Measurements from ENCODE around the gene ADNP2. TPM values are rescaled to one million over a fixed set of nuclear protein-coding genes. Genes with fewer than 3 reads are reported as not detected.

The ADNP2 gene
- total and polyA plus RNA-seq, 2 of the 13 experiments (the other 11 are each of a cell fraction or from before 2014, with no cell fraction given) = 10.8 to 25.5 TPM

DNA sequence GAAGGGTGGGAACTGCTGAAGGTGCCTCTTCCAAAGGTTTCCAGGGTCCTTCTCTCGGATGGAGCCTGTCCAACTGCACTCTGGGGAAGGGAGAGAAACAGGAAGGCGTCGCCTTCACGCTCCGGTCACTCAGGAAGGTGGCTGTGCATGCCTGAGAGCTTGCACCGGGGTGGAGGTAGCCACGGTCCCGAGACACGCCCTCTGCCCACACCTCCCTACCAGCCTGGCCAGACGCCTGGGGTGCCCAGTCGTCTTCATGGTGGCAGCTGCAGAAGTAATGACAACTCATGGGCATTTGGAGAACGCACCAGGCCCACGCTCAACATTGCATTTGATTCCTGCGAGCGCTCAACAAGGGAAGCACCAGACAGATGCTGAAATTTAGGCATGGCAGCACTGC, 59.9 kb downstream of the ADNP2 start:
- ChIA-PET POLR2A (no interaction called here), CTCF (ENCODE audit: low intra/inter-chr PET ratio, low total read pairs) (no interaction called here)
- Histone ChIP-seq H3K9ac (ENCODE audit: insufficient read depth, low read depth, low read length) (no peak overlapping the region), H3K79me2 (ENCODE audit: insufficient read depth, low read length) (no peaks in the 10 kb centered on the region), H3K4me2 (ENCODE audit: low read depth, low read length) (no peak overlapping the region), H3K9me3 (ENCODE audit: low read length) (peaks cover 8% of the 10 kb centered on the region), H4K20me1 (ENCODE audit: insufficient read depth, low read length) (no peaks in the 10 kb centered on the region), H3K4me3 (replicated peaks in 1 of 3; ENCODE audit: insufficient read depth in 1 of 3, low read depth in 2 of 3, low read length in 3 of 3) (no peak overlapping the region), H3K4me1 (ENCODE audit: insufficient read depth, low read length) (no peaks in the 10 kb centered on the region), H2AFZ (ENCODE audit: low read length) (no peak overlapping the region), H3K27ac (ENCODE audit: extremely low read length, insufficient read depth, low read length) (no peak overlapping the region), H3K27me3 (ENCODE audit: control insufficient read depth in 1 of 2, insufficient read depth in 2 of 2, low read length in 2 of 2) (no peaks in the 10 kb centered on the region), H3K36me3 (replicated peaks in 1 of 2; ENCODE audit: control insufficient read depth in 1 of 2, insufficient read depth in 2 of 2, low read length in 2 of 2) (no peaks in the 10 kb centered on the region)
- no peak for TF ChIP-seq ZNF549 (CRISPR knock-in tag; IDR thresholded peaks at IDR 0.05)
- no peak for TF ChIP-seq ZKSCAN8 (CRISPR knock-in tag; IDR thresholded peaks at IDR 0.05; ENCODE audit: borderline replicate concordance)
- no peak for TF ChIP-seq ESRRA (CRISPR knock-in tag; IDR thresholded peaks at IDR 0.05; ENCODE audit: low read depth)
- FAIRE-seq (no peak), ATAC-seq (no peak), DNase-seq (ENCODE audit: low spot score) (no peak)
- in situ Hi-C loops (cut with HindIII; ENCODE audit: extremely low pct_ligation_motif_present, low pct_unique_long_range_greater_than_20kb) = no loop called here
- 96% methylated on average over 11 of the region's 15 CpGs for WGBS (ENCODE audit: low lambda C conversion rate)
- no TSS peak for BruUV-seq (replicated peaks)
- intact Hi-C loops (cut with micrococcal nuclease; ENCODE audit: unreplicated experiment) = no loop called here

DNA sequence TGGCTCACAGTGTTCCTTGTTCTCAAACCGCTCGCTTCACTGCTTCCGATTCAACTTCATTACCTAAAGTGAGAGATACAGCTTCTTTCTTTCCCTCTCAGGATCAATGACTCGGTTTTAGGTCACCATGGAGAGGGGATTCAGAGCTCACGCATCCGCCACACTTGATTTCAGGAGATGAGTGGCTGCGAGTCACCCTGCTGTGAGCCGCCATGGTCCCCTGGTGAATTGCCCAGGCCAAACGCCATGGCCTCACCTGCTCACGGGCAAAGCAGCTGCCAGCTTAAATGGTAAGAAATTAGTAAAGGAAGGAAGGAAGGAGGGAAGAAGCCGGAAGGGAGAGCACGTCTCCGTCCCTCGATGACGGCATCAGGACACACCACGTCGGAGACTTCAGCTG, 60.5 kb downstream of the ADNP2 start:
- FAIRE-seq (no peak), ATAC-seq (no peak), DNase-seq (ENCODE audit: low spot score) (no peak)
- Histone ChIP-seq H3K36me3 (replicated peaks in 1 of 2; ENCODE audit: control insufficient read depth in 1 of 2, insufficient read depth in 2 of 2, low read length in 2 of 2) (no peaks in the 10 kb centered on the region), H3K27ac (ENCODE audit: extremely low read length, insufficient read depth, low read length) (no peak overlapping the region), H3K79me2 (ENCODE audit: insufficient read depth, low read length) (no peaks in the 10 kb centered on the region), H3K9ac (ENCODE audit: insufficient read depth, low read depth, low read length) (no peak overlapping the region), H3K4me2 (ENCODE audit: low read depth, low read length) (no peak overlapping the region), H4K20me1 (ENCODE audit: insufficient read depth, low read length) (no peaks in the 10 kb centered on the region), H3K4me1 (ENCODE audit: insufficient read depth, low read length) (no peaks in the 10 kb centered on the region), H3K27me3 (ENCODE audit: control insufficient read depth in 1 of 2, insufficient read depth in 2 of 2, low read length in 2 of 2) (no peaks in the 10 kb centered on the region), H3K4me3 (replicated peaks in 1 of 3; ENCODE audit: insufficient read depth in 1 of 3, low read depth in 2 of 3, low read length in 3 of 3) (no peak overlapping the region), H2AFZ (ENCODE audit: low read length) (no peak overlapping the region), H3K9me3 (ENCODE audit: low read length) (peaks cover 6% of the 10 kb centered on the region)
- ChIA-PET CTCF (ENCODE audit: low intra/inter-chr PET ratio, low total read pairs) (no interaction called here), POLR2A (no interaction called here)
- WGBS (ENCODE audit: low lambda C conversion rate) = 96% methylated on average over 17 of the region's 17 CpGs
- TF ChIP-seq, protein P1, sequence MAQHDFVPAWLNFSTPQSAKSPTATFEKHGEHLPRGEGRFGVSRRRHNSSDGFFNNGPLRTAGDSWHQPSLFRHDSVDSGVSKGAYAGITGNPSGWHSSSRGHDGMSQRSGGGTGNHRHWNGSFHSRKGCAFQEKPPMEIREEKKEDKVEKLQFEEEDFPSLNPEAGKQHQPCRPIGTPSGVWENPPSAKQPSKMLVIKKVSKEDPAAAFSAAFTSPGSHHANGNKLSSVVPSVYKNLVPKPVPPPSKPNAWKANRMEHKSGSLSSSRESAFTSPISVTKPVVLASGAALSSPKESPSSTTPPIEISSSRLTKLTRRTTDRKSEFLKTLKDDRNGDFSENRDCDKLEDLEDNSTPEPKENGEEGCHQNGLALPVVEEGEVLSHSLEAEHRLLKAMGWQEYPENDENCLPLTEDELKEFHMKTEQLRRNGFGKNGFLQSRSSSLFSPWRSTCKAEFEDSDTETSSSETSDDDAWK (CRISPR knock-in tag; IDR thresholded peaks at IDR 0.05) = no peak
- TF ChIP-seq, protein P2, sequence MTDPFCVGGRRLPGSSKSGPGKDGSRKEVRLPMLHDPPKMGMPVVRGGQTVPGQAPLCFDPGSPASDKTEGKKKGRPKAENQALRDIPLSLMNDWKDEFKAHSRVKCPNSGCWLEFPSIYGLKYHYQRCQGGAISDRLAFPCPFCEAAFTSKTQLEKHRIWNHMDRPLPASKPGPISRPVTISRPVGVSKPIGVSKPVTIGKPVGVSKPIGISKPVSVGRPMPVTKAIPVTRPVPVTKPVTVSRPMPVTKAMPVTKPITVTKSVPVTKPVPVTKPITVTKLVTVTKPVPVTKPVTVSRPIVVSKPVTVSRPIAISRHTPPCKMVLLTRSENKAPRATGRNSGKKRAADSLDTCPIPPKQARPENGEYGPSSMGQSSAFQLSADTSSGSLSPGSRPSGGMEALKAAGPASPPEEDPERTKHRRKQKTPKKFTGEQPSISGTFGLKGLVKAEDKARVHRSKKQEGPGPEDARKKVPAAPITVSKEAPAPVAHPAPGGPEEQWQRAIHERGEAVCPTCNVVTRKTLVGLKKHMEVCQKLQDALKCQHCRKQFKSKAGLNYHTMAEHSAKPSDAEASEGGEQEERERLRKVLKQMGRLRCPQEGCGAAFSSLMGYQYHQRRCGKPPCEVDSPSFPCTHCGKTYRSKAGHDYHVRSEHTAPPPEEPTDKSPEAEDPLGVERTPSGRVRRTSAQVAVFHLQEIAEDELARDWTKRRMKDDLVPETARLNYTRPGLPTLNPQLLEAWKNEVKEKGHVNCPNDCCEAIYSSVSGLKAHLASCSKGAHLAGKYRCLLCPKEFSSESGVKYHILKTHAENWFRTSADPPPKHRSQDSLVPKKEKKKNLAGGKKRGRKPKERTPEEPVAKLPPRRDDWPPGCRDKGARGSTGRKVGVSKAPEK (CRISPR knock-in tag; IDR thresholded peaks at IDR 0.05; ENCODE audit: borderline replicate concordance) = no peak
- BruUV-seq (replicated peaks) = no TSS peak
- intact Hi-C loops (cut with micrococcal nuclease; ENCODE audit: unreplicated experiment) = no loop called here
- in situ Hi-C loops (cut with HindIII; ENCODE audit: extremely low pct_ligation_motif_present, low pct_unique_long_range_greater_than_20kb) = no loop called here
